Measurements from ENCODE around the gene DGKH. TPM values are rescaled to one million over a fixed set of nuclear protein-coding genes. Genes with fewer than 3 reads are reported as not detected.

DGKH gene
- polyA plus RNA-seq, 1 donor = 10.8 TPM

DNA sequence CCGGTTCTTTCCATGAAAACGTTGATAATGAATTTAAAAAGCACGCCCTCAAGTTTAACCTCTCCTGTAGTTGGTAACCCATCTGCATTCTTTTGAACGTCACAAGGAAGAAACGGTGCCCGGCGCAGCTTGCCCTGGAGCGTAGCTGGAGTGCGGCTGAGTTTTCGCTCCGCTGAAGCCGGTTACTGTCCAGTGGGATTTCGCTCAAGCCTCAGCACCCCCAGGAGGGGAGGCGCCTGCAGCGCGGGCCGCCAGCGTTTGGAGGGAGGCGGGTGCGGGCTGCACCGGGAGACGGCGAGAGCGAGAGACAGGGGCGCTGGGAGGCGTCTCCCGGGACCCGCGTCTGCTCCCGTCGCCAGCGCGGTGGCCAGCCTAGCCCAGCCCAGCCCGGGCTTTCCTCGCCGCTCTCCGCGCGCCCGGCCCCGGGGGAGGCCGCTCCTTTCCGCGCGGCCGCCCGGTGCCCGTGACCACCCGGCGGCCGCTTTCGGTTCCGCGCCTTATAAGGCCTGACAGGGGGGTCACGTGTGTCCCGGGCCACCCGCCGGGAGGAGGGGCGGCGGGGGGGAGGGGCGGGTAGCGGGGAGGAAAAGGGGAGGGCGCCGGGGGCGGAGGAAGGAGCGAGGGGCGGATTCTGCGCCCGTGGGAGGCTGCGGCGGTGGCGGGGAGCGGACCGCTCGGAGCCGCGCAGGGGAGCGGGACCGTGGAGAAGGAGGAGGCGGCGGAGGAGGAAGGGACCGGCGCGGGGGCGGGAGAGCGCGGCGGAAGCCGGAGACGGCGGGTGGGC lies 8.3 kb upstream of the DGKH start:
- DNase-seq = peak; percentile 88

DNA sequence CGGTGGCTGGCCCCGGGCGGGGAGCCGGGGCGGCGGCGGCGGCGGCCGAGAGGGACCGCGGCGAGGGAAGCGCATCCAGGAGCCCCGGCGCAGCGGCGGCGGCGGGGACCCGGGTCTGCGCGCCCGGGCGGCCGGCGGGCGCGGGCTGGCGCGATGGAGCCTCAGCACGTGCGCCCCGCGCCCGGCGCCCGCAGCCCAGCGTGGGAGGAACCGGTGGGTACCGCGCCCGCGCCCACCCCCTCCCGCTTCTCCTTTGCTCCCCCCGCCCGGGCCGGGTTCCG lies 7.8 kb upstream of the DGKH start:
- DNase-seq = no peak

DNA sequence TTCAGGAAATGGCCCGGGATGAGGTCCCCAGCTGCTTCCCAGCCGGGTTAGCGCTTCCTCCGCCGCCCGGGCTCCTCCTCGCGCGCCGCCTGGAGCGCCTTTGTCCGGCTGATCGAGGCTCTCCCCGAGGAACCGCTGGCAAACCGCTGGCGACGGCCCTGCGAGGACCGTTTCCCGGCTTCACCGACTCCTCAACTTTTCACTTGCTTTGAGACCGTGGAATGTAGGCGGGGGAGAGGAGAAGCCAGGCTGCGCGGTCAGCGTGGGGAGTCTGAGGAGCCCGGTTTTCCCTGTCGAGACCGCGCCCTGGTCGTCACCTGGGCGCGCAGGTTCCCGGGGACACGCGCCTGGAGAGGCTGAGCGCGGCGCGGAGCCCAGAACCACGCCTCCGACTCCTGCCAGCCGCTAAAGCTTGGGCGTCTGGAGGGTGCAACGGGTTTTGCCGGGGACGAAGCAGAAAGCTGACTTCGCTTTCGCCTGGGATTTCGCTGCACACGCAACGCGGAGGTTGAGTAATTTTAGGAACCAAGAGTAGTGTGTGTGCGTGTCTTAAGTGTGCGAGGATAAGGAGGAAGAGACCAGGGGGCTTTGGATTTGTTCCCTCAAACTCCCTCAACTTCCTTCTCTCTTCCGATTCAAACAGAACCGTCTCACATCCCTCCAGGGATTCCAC lies 7.3 kb upstream of the DGKH start:
- peak; percentile 44 for DNase-seq

DNA sequence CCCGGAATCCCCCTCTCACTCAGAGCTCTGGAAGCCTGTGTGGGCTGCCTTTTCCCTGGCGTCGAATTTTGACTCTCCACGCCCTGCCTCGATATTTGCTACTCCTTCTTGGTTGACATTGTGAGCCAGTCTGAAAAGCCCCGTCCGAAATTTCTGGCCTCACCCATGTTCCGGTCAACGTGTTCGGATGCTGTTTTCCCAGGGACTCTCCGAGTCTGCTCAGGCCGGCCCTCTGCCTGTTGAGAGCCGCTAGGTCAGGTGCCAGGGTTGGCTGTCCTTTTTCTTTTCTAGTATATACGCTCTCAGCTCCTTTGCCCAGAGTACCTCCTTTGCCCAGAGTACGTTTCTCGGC lies 6.8 kb upstream of the DGKH start:
- peak; percentile 56 for DNase-seq

DNA sequence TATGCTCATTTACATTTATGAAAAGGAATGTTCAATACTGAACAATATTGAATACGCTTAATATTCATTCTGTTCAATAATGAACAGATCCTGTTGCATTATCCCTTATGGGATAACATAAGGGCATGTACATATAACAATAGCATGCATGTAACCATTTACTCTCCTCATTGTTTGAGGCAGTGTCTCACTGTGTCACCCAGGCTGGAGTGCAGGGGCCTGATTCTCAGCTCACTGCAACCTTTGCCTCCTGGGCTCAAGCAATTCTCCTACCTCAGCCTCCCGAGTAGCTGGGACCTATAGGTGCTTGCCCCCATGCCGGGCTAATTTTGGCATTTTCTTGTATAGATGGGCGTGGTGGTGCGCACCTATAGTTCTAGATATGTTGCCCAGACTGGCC lies 4.8 kb upstream of the DGKH start:
- no peak for DNase-seq

DNA sequence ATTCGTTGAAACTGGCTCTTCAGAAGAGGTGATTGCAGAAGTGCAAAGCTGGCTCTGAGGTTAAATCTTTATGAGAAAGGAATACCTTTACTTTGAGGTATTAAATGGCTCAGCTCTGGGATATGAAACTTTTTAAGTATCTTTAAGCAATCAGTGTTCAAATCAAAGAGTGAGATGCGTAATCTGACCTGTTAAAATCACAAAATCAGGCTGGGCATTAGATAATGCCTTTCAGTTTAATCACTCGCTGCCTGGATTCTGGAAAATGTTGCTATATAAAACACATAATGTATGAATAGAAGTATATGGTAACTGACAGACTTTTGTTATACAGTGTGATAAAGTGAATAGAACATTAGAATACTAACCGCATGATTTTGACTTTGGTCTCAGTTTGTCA lies 2.0 kb upstream of the DGKH start:
- DNase-seq = no peak

DNA sequence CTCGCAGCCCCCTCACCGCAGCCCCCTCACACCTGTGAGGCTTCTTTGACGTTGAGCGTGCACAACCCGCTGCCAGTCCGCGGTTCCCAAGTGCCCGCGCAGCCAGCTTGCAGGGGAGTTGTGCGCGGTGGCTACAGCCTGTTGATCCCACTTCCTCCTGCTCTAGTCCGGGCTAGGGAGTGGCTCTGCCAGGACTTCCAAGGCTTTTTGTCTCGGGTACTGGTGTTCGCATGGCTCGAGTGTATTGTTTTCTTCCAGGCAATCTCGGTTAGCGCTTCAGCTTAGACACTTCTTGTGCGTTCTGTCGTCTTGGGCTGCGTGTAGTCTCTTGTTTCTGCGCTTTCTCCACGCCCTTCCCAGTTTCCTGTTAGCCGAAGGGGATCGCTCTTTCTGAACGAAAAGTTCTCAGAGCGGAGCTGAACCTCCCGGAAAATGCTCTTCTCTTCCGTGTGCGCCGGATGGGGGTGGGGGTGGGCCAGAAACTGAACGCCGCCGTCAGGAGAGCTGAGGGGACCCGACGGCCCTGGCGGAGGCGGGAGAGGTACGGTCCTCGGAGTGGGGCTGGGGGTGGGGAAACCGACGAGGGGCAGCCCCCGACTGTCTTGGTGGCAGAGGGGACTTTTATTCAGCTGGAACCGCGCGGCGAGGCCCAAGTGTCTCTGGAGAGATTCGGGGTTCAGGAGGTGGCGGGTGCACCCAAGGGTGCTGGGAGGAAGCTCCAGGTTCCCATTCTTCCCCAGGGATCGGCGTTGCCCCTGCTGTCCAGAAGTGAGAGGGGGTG lies 697 bp upstream of the DGKH start:
- DNase-seq = peak; percentile 63

DNA sequence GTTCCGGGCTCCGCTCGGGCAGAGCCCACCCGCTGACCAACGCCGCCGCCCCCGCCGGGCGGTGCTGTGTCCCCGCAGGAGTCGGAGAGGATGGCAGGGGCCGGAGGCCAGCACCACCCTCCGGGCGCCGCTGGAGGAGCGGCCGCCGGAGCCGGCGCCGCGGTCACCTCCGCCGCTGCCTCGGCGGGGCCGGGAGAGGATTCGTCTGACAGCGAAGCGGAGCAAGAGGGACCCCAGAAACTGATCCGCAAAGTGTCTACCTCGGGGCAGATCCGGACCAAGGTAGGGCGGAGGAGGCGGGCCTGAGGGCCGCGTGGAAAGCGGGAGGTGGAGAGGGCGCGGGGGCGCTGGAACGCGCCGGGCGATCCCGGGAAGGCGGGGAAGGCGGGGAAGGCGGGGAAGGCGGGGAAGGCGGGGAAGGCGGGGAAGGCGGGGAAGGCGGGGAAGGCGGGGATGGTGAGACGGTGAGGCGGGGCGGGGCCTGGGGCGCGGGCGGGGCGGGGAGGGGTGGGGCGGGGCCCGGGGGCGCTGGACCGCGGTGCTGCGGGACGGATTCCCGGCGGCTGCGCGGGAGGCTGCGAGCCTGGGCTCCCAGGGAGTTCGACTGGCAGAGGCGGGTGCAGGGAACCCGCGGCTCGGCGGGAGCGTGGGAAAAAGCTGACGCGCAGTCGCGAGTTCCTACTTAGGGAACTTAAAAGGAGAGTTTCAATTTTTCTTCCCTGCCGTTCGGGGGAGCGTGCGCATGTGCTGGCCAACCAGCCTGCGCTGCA lies 421 bp downstream of the DGKH start:
- peak; percentile 63 for DNase-seq

DNA sequence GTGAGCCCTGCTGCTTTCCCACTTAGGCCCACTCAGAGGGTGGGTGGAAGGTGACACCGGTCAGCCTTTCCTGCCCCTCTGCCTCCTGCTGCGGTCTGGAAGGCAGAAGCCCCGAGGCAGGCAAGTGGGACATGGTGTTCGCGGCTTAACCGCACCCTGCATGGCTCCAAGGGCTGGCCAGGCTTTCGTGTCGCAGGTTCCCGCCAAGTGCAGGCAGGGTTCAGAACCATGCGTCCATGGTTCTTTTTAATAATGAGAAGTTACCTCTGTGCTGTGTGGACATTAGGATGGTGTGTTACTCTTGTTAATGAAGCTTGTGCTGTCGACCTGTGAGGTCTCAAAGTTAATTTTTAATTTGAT lies 986 bp downstream of the DGKH start:
- DNase-seq = no peak

DNA sequence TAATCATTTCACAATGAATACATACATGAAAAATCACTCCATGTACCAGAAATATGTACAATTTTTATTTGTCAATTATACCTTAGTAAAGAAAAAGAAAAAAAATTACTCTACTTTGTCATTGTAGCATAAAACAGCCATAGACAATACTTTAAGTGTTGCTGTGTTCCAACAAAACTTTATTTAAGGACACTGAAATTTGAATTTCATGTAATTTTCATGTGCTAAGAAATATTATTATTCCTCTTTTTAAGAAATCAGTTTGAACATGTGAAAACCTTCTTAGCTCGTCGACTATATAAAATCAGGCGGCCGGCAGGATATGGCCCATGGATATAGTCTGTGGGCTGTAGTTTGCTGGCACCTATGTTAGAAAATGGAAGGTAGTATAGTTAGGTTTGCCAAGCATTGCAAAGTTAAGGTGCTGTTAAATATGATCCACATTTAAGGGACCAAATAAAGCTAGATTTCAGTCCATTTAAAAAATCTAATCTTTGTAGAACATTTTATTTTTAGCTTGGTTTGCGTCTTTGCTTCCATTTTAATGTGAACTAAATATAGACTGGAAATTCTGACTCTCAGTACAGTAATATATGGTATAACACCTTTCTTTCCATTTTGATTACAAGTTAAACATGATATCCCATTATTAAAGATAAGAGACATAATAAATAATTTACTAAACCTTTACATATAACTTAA lies 6.5 kb downstream of the DGKH start:
- DNase-seq = no peak

DNA sequence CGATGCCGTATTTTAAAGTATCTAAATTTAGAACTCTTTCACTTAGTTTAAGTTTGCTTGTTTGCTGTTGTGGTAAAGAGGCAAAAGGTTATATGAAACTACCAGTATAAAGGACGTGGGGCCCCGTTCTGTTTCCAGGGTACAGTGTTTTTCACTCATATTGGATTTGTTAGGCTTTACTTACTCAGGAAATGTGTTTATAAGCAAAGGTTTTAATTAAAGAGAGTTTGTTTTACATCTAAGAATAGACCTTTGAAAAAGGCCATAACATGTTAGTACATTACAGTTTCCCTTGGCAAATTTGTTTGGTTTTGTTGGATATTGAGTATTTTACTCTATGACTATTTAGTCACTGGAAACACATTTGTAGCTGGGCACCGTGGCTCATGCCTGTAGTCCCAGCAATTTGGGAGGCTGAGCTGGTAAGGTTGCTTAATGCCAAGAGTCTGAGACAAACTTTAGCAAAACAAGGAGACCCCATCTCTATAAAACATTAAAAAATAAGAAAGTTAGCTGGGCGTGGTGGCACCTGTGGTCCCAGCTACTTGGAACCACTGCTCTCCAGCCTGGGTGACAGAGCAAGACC lies 7.1 kb downstream of the DGKH start:
- no peak for DNase-seq

DNA sequence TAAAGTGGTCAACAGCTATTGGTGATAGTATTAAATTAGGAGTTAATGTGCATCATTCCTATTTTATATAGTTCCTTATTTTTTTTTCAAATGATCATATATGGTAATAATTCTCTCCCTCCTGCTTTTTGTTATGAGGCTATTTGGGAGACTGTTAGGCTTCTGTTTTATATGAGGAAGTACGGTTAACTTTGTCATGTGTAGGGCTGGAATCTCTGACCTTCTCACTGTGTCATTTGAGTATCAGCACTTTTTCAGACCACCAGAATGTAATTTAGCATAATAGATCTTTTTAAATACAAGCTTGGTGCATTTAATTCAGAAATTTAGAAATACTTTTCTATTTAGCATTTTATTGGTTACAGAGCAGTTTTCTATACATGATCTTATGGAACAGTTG lies 7.7 kb downstream of the DGKH start:
- DNase-seq = no peak

DNA sequence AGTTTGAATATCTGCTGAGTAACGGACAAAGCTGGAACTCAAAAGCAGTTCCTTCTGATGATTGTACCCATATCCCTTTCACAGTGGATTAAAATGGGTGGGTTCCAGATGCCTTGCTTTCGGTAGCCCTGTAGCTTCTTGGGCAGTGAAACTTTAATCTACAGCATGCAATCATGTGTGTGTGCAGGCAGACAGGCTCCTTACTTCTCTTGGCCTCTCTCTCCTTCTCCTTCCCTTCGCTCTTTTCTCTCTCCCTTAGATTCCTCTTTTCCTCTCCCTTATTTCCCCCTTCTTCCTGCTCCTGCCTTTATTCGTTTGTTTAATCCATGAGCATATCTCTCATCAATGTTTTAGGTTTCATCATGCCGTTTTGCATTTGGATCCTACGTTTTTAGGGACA lies 8.1 kb downstream of the DGKH start:
- DNase-seq = no peak

DNA sequence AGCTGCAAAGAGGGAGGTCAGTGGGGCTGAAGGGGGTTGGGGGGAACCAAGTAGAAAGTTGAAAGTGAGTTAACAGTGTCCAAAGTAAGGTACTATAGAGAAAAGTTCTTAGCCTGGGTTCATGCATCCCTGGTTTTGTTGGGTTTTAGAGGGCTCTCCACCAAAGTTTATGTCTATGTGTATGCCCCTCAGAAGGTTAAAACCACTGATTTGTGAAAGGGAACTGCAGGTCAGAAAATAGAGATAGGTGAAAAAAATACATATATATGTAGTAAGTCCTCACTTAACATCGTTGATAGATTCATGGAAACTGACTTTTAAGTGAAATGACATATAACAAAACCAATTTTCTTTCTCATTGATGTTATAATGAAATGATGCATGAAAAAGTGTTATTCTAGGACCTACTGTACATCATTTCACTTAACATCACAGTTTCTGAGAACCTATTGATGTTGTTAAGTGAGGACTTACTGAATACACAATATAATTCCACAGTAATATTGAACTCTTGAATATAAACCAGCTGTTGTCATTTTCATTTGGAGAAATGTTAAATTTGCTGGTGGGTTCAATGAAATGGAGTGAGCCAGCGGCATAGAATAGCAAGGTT lies 9.6 kb downstream of the DGKH start:
- DNase-seq = no peak

DNA sequence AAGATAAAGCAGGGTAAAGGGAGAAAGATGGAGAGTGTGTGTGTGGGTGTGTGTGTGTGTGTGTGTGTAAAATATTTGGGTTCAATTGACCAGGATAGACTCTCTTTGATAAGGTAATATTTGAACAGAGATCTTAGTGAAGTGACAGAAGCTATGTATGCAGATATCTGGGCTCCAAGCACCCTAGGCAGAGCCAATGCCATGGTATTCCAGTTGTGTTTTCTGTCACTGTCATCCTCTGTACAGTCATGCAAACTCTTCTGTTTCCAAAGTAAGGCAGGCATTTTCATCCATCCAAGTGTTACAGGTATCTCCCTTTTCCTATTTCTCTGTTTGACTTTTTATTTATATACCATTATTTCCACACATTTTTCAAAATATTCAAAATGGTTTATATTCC lies 13.5 kb downstream of the DGKH start:
- no peak for DNase-seq

DNA sequence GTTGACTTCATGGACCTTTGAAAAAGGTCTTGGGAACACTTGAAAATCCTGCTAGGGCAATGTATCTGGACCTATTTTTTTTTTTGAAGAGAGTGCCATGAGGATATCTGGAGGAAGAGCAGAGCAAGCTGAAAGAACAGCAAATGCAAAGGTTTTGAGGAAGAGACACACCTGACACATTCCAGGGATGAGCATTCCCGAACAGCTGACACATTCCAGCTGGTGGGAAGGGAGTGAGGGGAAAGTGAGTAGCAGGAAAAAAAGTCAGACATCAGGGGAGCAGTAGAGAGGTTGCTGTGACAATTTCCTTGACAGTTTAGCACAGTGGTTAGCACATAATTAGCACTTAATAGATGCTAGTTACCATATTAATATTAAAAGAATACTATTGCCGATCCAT lies 14.7 kb downstream of the DGKH start:
- no peak for DNase-seq

DNA sequence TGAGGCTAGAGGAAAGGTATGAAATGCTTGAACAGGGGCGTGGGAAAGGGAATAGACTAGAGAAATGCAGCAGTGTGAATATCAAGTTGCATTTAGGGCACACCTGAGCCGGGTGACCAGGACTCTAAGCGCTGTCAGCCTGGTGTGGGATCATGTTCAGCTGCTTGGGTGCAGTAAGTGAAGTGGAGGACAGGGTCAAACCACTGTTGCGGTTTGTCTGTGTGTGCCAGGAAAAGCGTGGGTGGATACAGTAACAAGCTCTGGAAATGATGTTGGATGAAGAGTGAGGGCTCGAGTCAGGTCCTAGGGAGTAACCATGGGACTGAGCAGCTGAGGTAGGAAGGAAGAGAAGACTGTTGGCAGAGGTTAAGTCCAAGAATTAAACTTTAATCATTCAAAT lies 15.8 kb downstream of the DGKH start:
- no peak for DNase-seq

DNA sequence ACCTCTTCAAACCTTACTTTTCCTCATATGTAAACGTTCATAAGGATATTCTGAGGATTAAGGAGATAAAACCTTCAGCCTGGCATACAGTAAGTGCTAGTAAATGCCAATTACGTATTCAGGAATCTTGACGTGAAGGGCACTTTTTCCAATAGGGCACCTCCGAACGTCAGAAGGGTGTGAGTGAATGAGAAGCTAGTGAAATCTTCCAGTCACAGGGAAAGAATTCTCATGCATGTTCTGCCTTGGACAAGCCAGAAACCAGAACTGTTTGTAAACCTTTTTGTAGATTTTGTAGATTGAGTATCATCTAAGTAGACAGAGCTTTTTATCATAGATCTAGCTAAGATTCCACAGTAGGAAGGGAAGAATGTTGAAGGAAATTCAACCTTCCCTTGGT lies 16.5 kb downstream of the DGKH start:
- no peak for DNase-seq

DNA sequence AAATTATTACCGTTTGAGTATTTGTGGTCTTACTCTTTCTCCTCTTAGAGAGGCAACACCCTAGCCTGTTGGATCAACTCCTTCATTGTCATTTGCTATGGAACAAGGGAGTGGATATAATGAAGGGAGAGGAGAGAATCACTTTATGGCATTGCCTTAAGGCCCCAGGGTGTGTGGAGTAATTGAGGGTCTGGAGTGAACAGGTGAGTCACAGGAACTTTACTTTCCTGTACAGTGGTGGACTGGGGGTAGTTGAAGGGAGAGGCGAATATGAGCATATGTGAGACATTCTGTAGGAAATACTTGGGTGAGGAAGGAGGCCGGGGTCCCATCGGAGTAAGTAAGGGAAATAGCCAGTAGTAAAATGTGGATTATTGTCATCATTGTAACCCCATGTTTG lies 17.0 kb downstream of the DGKH start:
- DNase-seq = no peak

DNA sequence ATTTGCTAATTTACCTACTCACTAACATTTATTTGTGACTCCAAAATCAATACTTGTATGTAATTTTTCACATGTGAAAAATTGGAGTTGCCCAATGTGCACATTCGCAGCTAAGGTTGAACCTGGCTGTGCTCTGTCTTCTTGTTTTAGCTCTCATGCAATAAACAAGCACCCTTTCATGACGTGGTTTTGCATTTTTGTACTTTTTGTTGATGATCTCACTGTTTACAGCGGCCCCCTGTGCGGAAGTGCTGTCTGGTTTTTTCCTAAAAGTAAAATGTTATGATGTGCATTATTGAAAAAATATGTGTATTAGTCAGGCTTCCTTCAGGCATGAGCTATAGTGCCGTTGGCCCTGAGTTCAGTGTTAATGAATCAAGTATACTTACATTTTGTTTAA lies 18.1 kb downstream of the DGKH start:
- DNase-seq = no peak

DNA sequence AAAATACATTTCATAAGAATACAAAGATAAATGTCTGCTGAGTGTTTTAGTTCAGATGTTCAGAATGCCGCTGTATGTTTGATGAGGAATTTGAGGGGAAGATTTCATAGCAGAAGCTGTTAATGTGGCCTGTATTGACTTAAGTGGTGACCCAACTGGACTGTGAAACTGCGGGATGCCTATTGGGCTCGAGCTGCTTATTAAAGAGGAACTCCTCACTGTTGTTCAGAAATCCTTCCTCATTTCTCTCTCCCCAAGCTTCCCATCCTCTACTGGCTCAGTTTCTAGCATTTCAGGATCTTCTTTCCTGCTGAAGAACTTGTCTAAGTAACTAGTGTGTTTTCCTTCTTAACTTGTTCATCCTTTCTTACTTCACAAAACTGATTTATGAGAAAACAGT lies 20.4 kb downstream of the DGKH start:
- DNase-seq = no peak
